RPMI7951 (cell line): Measurements from ENCODE around the gene RAB11FIP5. TPM values are rescaled to one million over a fixed set of nuclear protein-coding genes. Genes with fewer than 3 reads are reported as not detected.

Source experiments
- DNase-seq: peaks from one replicate; pipeline ENCODE4 v3.0.0-alpha.2; 2012; ENCODE audit warnings: low read depth
- total RNA-seq: library from RNA; depleted of rRNA; stranded (reverse); fragments of >200 nt; shearing (Covaris generic); gene quantifications from 2 replicates; pipeline ENCODE4 v1.2.3, GENCODE V29; 2014; rRNA removed

Gene RAB11FIP5
- total RNA-seq, 1 experiment from 2014 or later, result 13.1 TPM

- no peak for DNase-seq
Measured at GRCh38 chr2:73034661-73035375, 77.9 kb downstream of the RAB11FIP5 start.

- DNase-seq, result no peak
Measured at GRCh38 chr2:73033766-73034381, 78.9 kb downstream of the RAB11FIP5 start.

- peak; percentile 31 for DNase-seq
Measured at GRCh38 chr2:73033142-73033765, 79.5 kb downstream of the RAB11FIP5 start.

- no peak for DNase-seq
Measured at GRCh38 chr2:73032702-73033097, 80.0 kb downstream of the RAB11FIP5 start.

GRCh38 chr2:73031725-73032701, 80.7 kb downstream of the RAB11FIP5 start:
- no peak for DNase-seq

GRCh38 chr2:73031095-73031678, 81.6 kb downstream of the RAB11FIP5 start:
- no peak for DNase-seq

GRCh38 chr2:73028841-73029240, 83.9 kb downstream of the RAB11FIP5 start:
- DNase-seq, result no peak

GRCh38 chr2:73027340-73027739, 85.4 kb downstream of the RAB11FIP5 start:
- no peak for DNase-seq

GRCh38 chr2:73023497-73023896, 89.3 kb downstream of the RAB11FIP5 start:
- DNase-seq, result no peak

Other genes with a start within 250 kb of the RAB11FIP5 start
- 26.6 and 30.7 TPM in 2 replicates for gene SPR, start 225.5 kb downstream of the RAB11FIP5 start, total RNA-seq
- not detected in 2 replicates for gene EMX1, start 195.4 kb downstream of the RAB11FIP5 start, total RNA-seq
- 8.7 and 18.3 TPM in 2 replicates for gene SFXN5, start 41.2 kb downstream of the RAB11FIP5 start, total RNA-seq
- not detected in 2 replicates for gene NOTO, start 89.6 kb upstream of the RAB11FIP5 start, total RNA-seq
- gene SMYD5, start 101.3 kb upstream of the RAB11FIP5 start, total RNA-seq, result 20.1 and 21.5 TPM in 2 replicates
- gene PRADC1, start 120.3 kb upstream of the RAB11FIP5 start, total RNA-seq, result 43.6 and 52.7 TPM in 2 replicates
- gene CCT7, start 121.4 kb upstream of the RAB11FIP5 start, total RNA-seq, result 396 and 500 TPM in 2 replicates
- 0.98 and 1.1 TPM in 2 replicates for gene FBXO41, start 171.5 kb upstream of the RAB11FIP5 start, total RNA-seq
- not detected in 2 replicates for gene EGR4, start 180.6 kb upstream of the RAB11FIP5 start, total RNA-seq